HEK293 (cell line): ENCODE data around the gene ANAPC10.
A peak's percentile ranks its signal among the peaks of the same experiment; 100 is the strongest.

Experiments used
- CTCF ChIA-PET: fragments of 350-600 bp; formaldehyde crosslinking; extraction: SDS; loops from one replicate; lab custom pipeline; 2021; ENCODE audit warnings: antibody characterized with exemption; lab: Yijun Ruan, JAX
- POLR2A ChIA-PET: fragments of 300-600 bp; formaldehyde crosslinking; extraction: SDS; loops from one replicate; lab custom pipeline; 2020; ENCODE audit warnings: antibody characterized with exemption, inconsistent platforms; lab: Yijun Ruan, JAX
- H3K27ac ChIP-seq: fragments of 200-500 bp; sonication (Bioruptor generic); 2 replicates; pipeline ENCODE4 v1.5.1; 2014; ENCODE audit warnings: low read depth, low read length, control low read depth, inconsistent platforms; ENCODE audit errors: extremely low read depth
- H3K36me3 ChIP-seq, 2 experiments: fragments of 200-500 bp in 1 of 2; sonication (Bioruptor generic) in 1 of 2; 1 replicate in 1 of 2; 2 replicates in 1 of 2; pipeline ENCODE4 v1.5.1; 2014 to 2017; ENCODE audit warnings: inconsistent platforms in 2 of 2, low read length in 2 of 2; ENCODE audit not compliant: control insufficient read depth in 2 of 2, insufficient read depth in 1 of 2
- H3K4me1 ChIP-seq: fragments of 200-500 bp; sonication (Bioruptor generic); 2 replicates; pipeline ENCODE4 v1.5.1; 2014; ENCODE audit warnings: mild to moderate bottlenecking, low read length, inconsistent platforms; ENCODE audit not compliant: control insufficient read depth, insufficient read depth
- H3K4me3 ChIP-seq: 2 replicates; pipeline ENCODE4 v1.5.1; 2011; ENCODE audit warnings: low read depth, mild to moderate bottlenecking, control low read depth, low read length, moderate library complexity
- H3K9me3 ChIP-seq: fragments of 200-500 bp; sonication (Bioruptor generic); 2 replicates; pipeline ENCODE4 v1.5.1; 2014; ENCODE audit warnings: low read depth, low read length, inconsistent platforms; ENCODE audit not compliant: control insufficient read depth, insufficient read depth
- GLIS1 ChIP-seq: fragments of 450-650 bp; formaldehyde crosslinking; IDR thresholded peaks from 2 replicates; pipeline ENCODE4 v1.5.1; 2016; ENCODE audit warnings: missing biosample characterization, missing genetic modification characterization
- IKZF3 ChIP-seq: fragments of 450-650 bp; IDR thresholded peaks from 2 replicates; pipeline ENCODE4 v1.5.0; 2018; ENCODE audit warnings: missing biosample characterization, mild to moderate bottlenecking, missing genetic modification characterization, moderate library complexity
- KLF1 ChIP-seq: fragments of 450-650 bp; formaldehyde crosslinking; IDR thresholded peaks from 2 replicates; pipeline ENCODE4 v1.5.1; 2016; ENCODE audit warnings: missing biosample characterization, missing genetic modification characterization
- KLF16 ChIP-seq: fragments of 450-650 bp; formaldehyde crosslinking; IDR thresholded peaks from 2 replicates; pipeline ENCODE4 v1.5.1; 2017; ENCODE audit warnings: missing biosample characterization, missing genetic modification characterization
- RBAK ChIP-seq: fragments of 450-650 bp; formaldehyde crosslinking; IDR thresholded peaks from 2 replicates; pipeline ENCODE4 v1.5.1; 2016; ENCODE audit warnings: missing biosample characterization, missing genetic modification characterization
- REST ChIP-seq: fragments of 450-650 bp; formaldehyde crosslinking; IDR thresholded peaks from 2 replicates; pipeline ENCODE4 v1.5.1; 2016; ENCODE audit warnings: missing biosample characterization, missing genetic modification characterization
- SALL2 ChIP-seq: fragments of 450-650 bp; formaldehyde crosslinking; IDR thresholded peaks from 2 replicates; pipeline ENCODE4 v1.5.0; 2017; ENCODE audit warnings: missing biosample characterization, mild to moderate bottlenecking, missing genetic modification characterization, borderline replicate concordance
- SP2 ChIP-seq: fragments of 450-650 bp; formaldehyde crosslinking; IDR thresholded peaks from 2 replicates; pipeline ENCODE4 v1.5.1; 2016; ENCODE audit warnings: missing biosample characterization, missing genetic modification characterization
- TRIM28 ChIP-seq: IDR thresholded peaks from 2 replicates; pipeline ENCODE4 v1.6.1; 2011; ENCODE audit warnings: low read length, control low read depth, borderline replicate concordance
- ZFHX2 ChIP-seq: fragments of 450-650 bp; formaldehyde crosslinking; conservative IDR thresholded peaks from 2 replicates; pipeline ENCODE4 v1.5.1; 2016; ENCODE audit warnings: missing biosample characterization, missing genetic modification characterization
- ZFP41 ChIP-seq: fragments of 450-650 bp; formaldehyde crosslinking; IDR thresholded peaks from 2 replicates; pipeline ENCODE4 v1.5.1; 2016; ENCODE audit warnings: missing biosample characterization, missing genetic modification characterization, borderline replicate concordance
- ZNF148 ChIP-seq: fragments of 450-650 bp; formaldehyde crosslinking; IDR thresholded peaks from 2 replicates; pipeline ENCODE4 v1.5.0; 2017; ENCODE audit warnings: missing biosample characterization, missing genetic modification characterization, borderline replicate concordance
- ZNF175 ChIP-seq: fragments of 450-650 bp; formaldehyde crosslinking; IDR thresholded peaks from 2 replicates; pipeline ENCODE4 v1.5.1; 2016; ENCODE audit warnings: missing biosample characterization, missing genetic modification characterization
- ZNF202 ChIP-seq: fragments of 450-650 bp; formaldehyde crosslinking; IDR thresholded peaks from 2 replicates; pipeline ENCODE4 v1.5.1; 2016; ENCODE audit warnings: missing biosample characterization, missing genetic modification characterization, borderline replicate concordance
- ZNF223 ChIP-seq: fragments of 450-650 bp; formaldehyde crosslinking; IDR thresholded peaks from 2 replicates; pipeline ENCODE4 v1.5.1; 2016; ENCODE audit warnings: missing biosample characterization, missing genetic modification characterization
- ZNF266 ChIP-seq: fragments of 450-650 bp; formaldehyde crosslinking; IDR thresholded peaks from 2 replicates; pipeline ENCODE4 v1.5.1; 2016; ENCODE audit warnings: missing biosample characterization, missing genetic modification characterization, low read depth
- ZNF292 ChIP-seq: fragments of 450-650 bp; formaldehyde crosslinking; IDR thresholded peaks from 2 replicates; pipeline ENCODE4 v1.5.1; 2016; ENCODE audit warnings: low read depth, missing biosample characterization, missing genetic modification characterization, borderline replicate concordance
- ZNF335 ChIP-seq: fragments of 450-650 bp; formaldehyde crosslinking; conservative IDR thresholded peaks from 2 replicates; pipeline ENCODE4 v1.5.1; 2016; ENCODE audit warnings: missing biosample characterization, missing genetic modification characterization
- ZNF341 ChIP-seq: fragments of 450-650 bp; formaldehyde crosslinking; IDR thresholded peaks from 2 replicates; pipeline ENCODE4; 2016; ENCODE audit warnings: low read depth, missing biosample characterization, missing genetic modification characterization
- ZNF366 ChIP-seq: fragments of 450-650 bp; formaldehyde crosslinking; conservative IDR thresholded peaks from 2 replicates; pipeline ENCODE4 v1.5.1; 2016; ENCODE audit warnings: missing biosample characterization, missing genetic modification characterization
- ZNF404 ChIP-seq: fragments of 450-650 bp; formaldehyde crosslinking; IDR thresholded peaks from 2 replicates; pipeline ENCODE4 v1.5.1; 2017; ENCODE audit warnings: missing biosample characterization, missing genetic modification characterization
- ZNF426 ChIP-seq: fragments of 450-650 bp; formaldehyde crosslinking; IDR thresholded peaks from 2 replicates; pipeline ENCODE4 v1.5.1; 2017; ENCODE audit warnings: missing biosample characterization, missing genetic modification characterization, mild to moderate bottlenecking, inconsistent platforms, moderate library complexity
- ZNF510 ChIP-seq: fragments of 450-650 bp; formaldehyde crosslinking; IDR thresholded peaks from 2 replicates; pipeline ENCODE4 v1.5.1; 2018; ENCODE audit warnings: mild to moderate bottlenecking, missing genetic modification characterization, missing biosample characterization; ENCODE audit not compliant: insufficient replicate concordance
- ZNF544 ChIP-seq: fragments of 450-650 bp; formaldehyde crosslinking; IDR thresholded peaks from 2 replicates; pipeline ENCODE4 v1.5.0; 2017; ENCODE audit warnings: missing biosample characterization, missing genetic modification characterization
- ZNF558 ChIP-seq: fragments of 450-650 bp; formaldehyde crosslinking; IDR thresholded peaks from 2 replicates; pipeline ENCODE4 v1.5.1; 2016; ENCODE audit warnings: missing biosample characterization, missing genetic modification characterization
- ZNF561 ChIP-seq: fragments of 450-650 bp; IDR thresholded peaks from 2 replicates; pipeline ENCODE4 v1.5.1; 2018; ENCODE audit warnings: missing biosample characterization, missing genetic modification characterization, borderline replicate concordance
- ZNF571 ChIP-seq: fragments of 450-650 bp; formaldehyde crosslinking; IDR thresholded peaks from 2 replicates; pipeline ENCODE4 v1.5.0; 2017; ENCODE audit warnings: missing biosample characterization, missing genetic modification characterization
- ZNF660 ChIP-seq: fragments of 450-650 bp; IDR thresholded peaks from 2 replicates; pipeline ENCODE4 v1.5.1; 2018; ENCODE audit warnings: missing biosample characterization, mild to moderate bottlenecking, missing genetic modification characterization
- ZNF747 ChIP-seq: fragments of 450-650 bp; formaldehyde crosslinking; IDR thresholded peaks from 2 replicates; pipeline ENCODE4 v1.5.1; 2016; ENCODE audit warnings: missing biosample characterization, missing genetic modification characterization
- ZNF776 ChIP-seq: fragments of 450-650 bp; formaldehyde crosslinking; IDR thresholded peaks from 2 replicates; pipeline ENCODE4 v1.5.0; 2017; ENCODE audit warnings: missing biosample characterization, missing genetic modification characterization, borderline replicate concordance
- ZSCAN30 ChIP-seq: fragments of 450-650 bp; IDR thresholded peaks from 2 replicates; pipeline ENCODE4 v1.5.1; 2018; ENCODE audit warnings: missing biosample characterization, mild to moderate bottlenecking, missing genetic modification characterization, moderate library complexity

ANAPC10 gene

DNA sequence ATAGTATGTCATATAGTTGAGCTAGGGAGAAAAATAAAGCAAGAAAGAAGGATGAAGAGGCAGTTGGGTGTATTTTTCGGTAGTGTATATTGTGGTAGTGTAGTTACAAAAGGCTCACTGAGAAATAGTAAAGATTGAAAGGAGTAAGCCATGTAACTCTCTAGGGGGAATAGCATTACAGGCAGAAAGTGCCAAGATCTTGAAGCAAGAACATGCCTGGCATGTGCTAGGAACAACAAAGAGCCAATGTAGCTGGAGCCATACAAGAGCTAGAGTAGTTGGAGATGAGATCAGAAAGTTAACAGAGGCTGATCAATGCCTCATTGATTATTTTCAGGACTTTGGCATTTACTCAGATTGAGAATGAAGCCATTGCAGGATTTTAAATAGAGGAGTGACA is 3.1 kb upstream of the ANAPC10 start (continued):
- TF ChIP-seq ZNF404 (tag by site-specific recombination), result no peak
- TF ChIP-seq KLF16 (tag by site-specific recombination), result no peak
- TF ChIP-seq TRIM28, result no peak

DNA sequence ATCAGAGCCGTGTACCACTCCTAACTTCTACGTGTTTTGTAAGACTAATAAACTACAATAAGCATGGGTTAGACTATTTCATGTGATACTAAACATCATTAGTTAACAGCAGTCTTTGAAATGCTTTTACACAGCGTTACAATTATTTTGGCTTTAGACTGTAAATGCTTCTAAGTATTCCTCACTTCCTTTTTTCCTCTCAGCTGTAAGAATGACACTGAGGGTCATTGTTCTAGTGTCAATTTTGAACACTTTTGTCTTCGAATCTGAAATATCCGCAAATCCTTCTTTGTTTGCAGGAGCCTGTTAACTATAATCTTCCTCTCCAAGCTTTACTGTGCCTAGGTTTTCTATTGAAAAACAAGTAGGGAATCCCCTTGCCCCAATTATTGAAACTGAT is 1.7 kb upstream of the ANAPC10 start:
- Histone ChIP-seq H3K27ac (no peak overlapping the region), H3K4me1 (no peaks in the 10 kb centered on the region), H3K9me3 (no peaks in the 10 kb centered on the region)
- ChIA-PET CTCF (interaction anchor here (0.5 to 0.7 kb wide), 3 partner anchors 9 to 35 kb away, joined by 3 to 4 read pairs (median 3); no protein-coding TSS in a partner anchor), POLR2A (no interaction called here)
- TF ChIP-seq ZNF223 (no peak), RBAK (tag by site-specific recombination) (no peak), ZNF571 (tag by site-specific recombination) (no peak), ZNF558 (tag by site-specific recombination) (no peak), KLF1 (tag by site-specific recombination) (no peak), ZNF292 (no peak), ZNF366 (tag by site-specific recombination) (no peak), GLIS1 (tag by site-specific recombination) (no peak), ZNF776 (no peak), ZNF544 (tag by site-specific recombination) (no peak), SP2 (tag by site-specific recombination) (no peak), ZNF266 (tag by site-specific recombination) (no peak), ZNF148 (no peak), ZFHX2 (no peak), IKZF3 (no peak)
- TF ChIP-seq, all 188 proteins: peak for 0
- H3K36me3 ChIP-seq, result peaks cover 0 to 17% of the 10 kb centered on the region in 2 experiments; a peak in 1 of 3 replicates
- peak overlapping the region; percentile 78 for H3K4me3 ChIP-seq

- Histone ChIP-seq H3K36me3 (peaks cover 0 to 22% of the 10 kb centered on the region in 2 experiments; a peak in 1 of 3 replicates), H3K9me3 (no peaks in the 10 kb centered on the region), H3K4me3 (peak overlapping the region; percentile 78)
- POLR2A ChIA-PET, result interaction anchor here (1.2 kb wide), 2 partner anchors 18 to 30 kb away, joined by 3 to 6 read pairs; no protein-coding TSS in a partner anchor
- TF ChIP-seq ZNF175 (tag by site-specific recombination) (no peak), REST (0 out of 2 replicates have a peak, but pooled peaks have one; percentile 5), ZFP41 (tag by site-specific recombination) (no peak), SALL2 (no peak), ZNF747 (tag by site-specific recombination) (no peak), ZNF510 (tag by site-specific recombination) (no peak), ZNF202 (tag by site-specific recombination) (no peak), ZNF561 (tag by site-specific recombination) (no peak), ZNF660 (0 out of 2 replicates have a peak, but pooled peaks have one; percentile 9), ZNF335 (tag by site-specific recombination) (peak; percentile 30), ZSCAN30 (no peak), ZNF341 (tag by site-specific recombination) (peak; percentile 50; the same call in 1 of the 2 replicates), ZNF426 (tag by site-specific recombination) (no peak)
- TF ChIP-seq, all 188 proteins: peak for 4
- CTCF ChIA-PET, result no interaction called here
- Histone ChIP-seq H3K4me1 (no peaks in the 10 kb centered on the region), H3K27ac (peak overlapping the region; percentile 69; the same call in 1 of the 2 replicates)
These were observed 660 bp upstream of the ANAPC10 start for GRCh38 chr4:145098675-145099037.
